Measurements from ENCODE around the gene MKRN1.
"Not testable (repeated sequence)": the region's sequence is repeated elsewhere in the genome, so short reads cannot be mapped to it uniquely, and the experiment has no call there.

MKRN1 gene

GRCh38 chr7:140512317-140513000 is 33.2 kb upstream of the MKRN1 start:
- no peaks in the 10 kb centered on the region for H3K27me3 ChIP-seq (ENCODE audit: control insufficient read depth, insufficient read depth, low read length, poor library complexity, severe bottlenecking)
- no peaks in the 10 kb centered on the region for H3K4me1 ChIP-seq (ENCODE audit: control insufficient read depth, insufficient read depth, low read length)
- peak overlapping the region; percentile 2 for H3K27ac ChIP-seq (ENCODE audit: insufficient read depth, low read depth, low read length, poor library complexity, severe bottlenecking)
- no peaks in the 10 kb centered on the region for H3K9me3 ChIP-seq (ENCODE audit: control insufficient read depth, low read length)
- 54 to 64% methylated on average over 9 of the region's 9 CpGs for WGBS, 2 experiments
- H3K4me3 ChIP-seq (ENCODE audit: insufficient read depth, low read depth, low read length) = no peak overlapping the region
- H3K36me3 ChIP-seq (ENCODE audit: control insufficient read depth, insufficient read depth, low read length) = no peaks in the 10 kb centered on the region

- H3K27me3 ChIP-seq (ENCODE audit: control insufficient read depth, insufficient read depth, low read length, poor library complexity, severe bottlenecking) = no peaks in the 10 kb centered on the region
- H3K4me1 ChIP-seq (ENCODE audit: control insufficient read depth, insufficient read depth, low read length) = peaks cover 14% of the 10 kb centered on the region
- no peak overlapping the region for H3K27ac ChIP-seq (ENCODE audit: insufficient read depth, low read depth, low read length, poor library complexity, severe bottlenecking)
- H3K4me3 ChIP-seq (ENCODE audit: insufficient read depth, low read depth, low read length) = no peak overlapping the region
- no peaks in the 10 kb centered on the region for H3K9me3 ChIP-seq (ENCODE audit: control insufficient read depth, low read length)
- 75 to 79% methylated on average over 5 of the region's 5 CpGs for WGBS, 2 experiments
- no peaks in the 10 kb centered on the region for H3K36me3 ChIP-seq (ENCODE audit: control insufficient read depth, insufficient read depth, low read length)
These were observed 30.5 kb upstream of the MKRN1 start for GRCh38 chr7:140509789-140510188.

DNA sequence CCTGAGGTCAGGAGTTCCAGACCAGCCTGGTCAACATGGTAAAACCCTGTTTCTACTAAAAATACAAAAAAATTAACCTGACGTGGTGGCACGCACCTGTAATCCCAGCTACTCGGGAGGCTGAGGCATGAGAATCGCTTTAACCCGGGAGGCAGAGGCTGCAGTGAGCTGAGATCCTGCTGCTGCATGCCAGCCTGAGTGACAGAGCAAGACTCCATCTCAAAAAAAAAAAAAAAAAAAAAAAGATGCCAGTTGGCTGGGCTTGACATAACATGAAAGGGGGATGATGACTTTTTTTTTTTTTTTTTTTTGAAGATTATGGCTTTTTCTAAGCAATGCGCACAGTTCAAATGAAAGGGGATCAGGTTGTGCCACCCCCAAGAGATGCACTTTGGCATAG is 28.3 kb upstream of the MKRN1 start:
- not testable (repeated sequence) for H3K27ac ChIP-seq (ENCODE audit: insufficient read depth, low read depth, low read length, poor library complexity, severe bottlenecking)
- WGBS, 2 experiments = 73 to 76% methylated on average over 6 of the region's 6 CpGs
- H3K4me1 ChIP-seq (ENCODE audit: control insufficient read depth, insufficient read depth, low read length) = peaks cover 14% of the 10 kb centered on the region

GRCh38 chr7:140506788-140507464 is 27.6 kb upstream of the MKRN1 start:
- Histone ChIP-seq H3K27me3 (ENCODE audit: control insufficient read depth, insufficient read depth, low read length, poor library complexity, severe bottlenecking) (no peaks in the 10 kb centered on the region), H3K4me1 (ENCODE audit: control insufficient read depth, insufficient read depth, low read length) (peaks cover 14% of the 10 kb centered on the region), H3K4me3 (ENCODE audit: insufficient read depth, low read depth, low read length) (no peak overlapping the region), H3K9me3 (ENCODE audit: control insufficient read depth, low read length) (no peaks in the 10 kb centered on the region), H3K36me3 (ENCODE audit: control insufficient read depth, insufficient read depth, low read length) (no peaks in the 10 kb centered on the region), H3K27ac (ENCODE audit: insufficient read depth, low read depth, low read length, poor library complexity, severe bottlenecking) (no peak overlapping the region)
- 23 to 36% methylated on average over 5 of the region's 5 CpGs for WGBS, 2 experiments

More for the DNA sequence above, 28.3 kb upstream of the MKRN1 start:
- H3K9me3 ChIP-seq (ENCODE audit: control insufficient read depth, low read length); H3K27me3 ChIP-seq (ENCODE audit: control insufficient read depth, insufficient read depth, low read length, poor library complexity, severe bottlenecking); H3K4me3 ChIP-seq (ENCODE audit: insufficient read depth, low read depth, low read length); H3K36me3 ChIP-seq (ENCODE audit: control insufficient read depth, insufficient read depth, low read length): not testable (repeated sequence)

DNA sequence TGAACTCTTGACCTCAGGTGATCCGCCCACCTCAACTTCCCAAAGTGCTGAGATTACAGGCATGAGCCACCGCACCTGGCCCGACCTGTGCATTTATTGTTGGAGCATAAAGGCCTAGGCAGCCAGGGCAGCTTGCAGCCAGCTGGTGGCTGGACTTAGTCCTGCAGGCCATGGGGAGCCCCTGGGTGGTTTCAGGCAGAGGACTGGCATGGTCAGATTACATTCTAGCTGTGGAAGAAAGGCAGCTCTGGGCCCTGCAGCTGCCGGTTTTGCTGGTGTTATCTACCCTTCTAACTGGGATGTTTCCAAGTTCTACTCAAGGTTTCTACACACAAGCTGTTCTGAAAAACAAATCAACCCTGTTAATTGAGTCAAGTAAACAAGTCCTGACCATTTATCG is 22.7 kb upstream of the MKRN1 start:
- Histone ChIP-seq H3K36me3 (ENCODE audit: control insufficient read depth, insufficient read depth, low read length) (no peaks in the 10 kb centered on the region), H3K27ac (ENCODE audit: insufficient read depth, low read depth, low read length, poor library complexity, severe bottlenecking) (no peak overlapping the region), H3K4me1 (ENCODE audit: control insufficient read depth, insufficient read depth, low read length) (peaks cover 10% of the 10 kb centered on the region), H3K9me3 (ENCODE audit: control insufficient read depth, low read length) (no peaks in the 10 kb centered on the region), H3K27me3 (ENCODE audit: control insufficient read depth, insufficient read depth, low read length, poor library complexity, severe bottlenecking) (no peaks in the 10 kb centered on the region), H3K4me3 (ENCODE audit: insufficient read depth, low read depth, low read length) (no peak overlapping the region)
- 86 to 89% methylated on average over 5 of the region's 5 CpGs for WGBS, 2 experiments

DNA sequence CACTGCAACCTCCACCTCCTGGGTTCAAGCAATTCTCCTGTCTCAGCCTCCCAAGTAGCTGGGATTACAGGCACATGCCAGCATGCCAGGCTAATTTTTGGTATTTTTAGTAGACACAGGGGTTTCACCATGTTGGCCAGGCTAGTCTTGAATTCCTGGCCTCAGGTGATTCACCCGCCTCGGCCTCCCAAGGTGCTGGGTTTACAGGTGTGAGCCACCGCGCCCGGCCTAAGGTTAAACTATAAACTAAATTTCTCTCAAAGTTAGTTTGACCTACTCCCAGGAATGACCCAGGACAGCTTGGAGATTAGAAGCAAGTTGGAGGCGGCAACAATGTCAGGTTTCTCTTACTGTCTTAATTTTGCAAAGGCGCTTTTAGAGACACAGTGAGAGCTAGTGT is 18.5 kb upstream of the MKRN1 start:
- not testable (repeated sequence) for H3K36me3 ChIP-seq (ENCODE audit: control insufficient read depth, insufficient read depth, low read length); H3K9me3 ChIP-seq (ENCODE audit: control insufficient read depth, low read length); H3K27ac ChIP-seq (ENCODE audit: insufficient read depth, low read depth, low read length, poor library complexity, severe bottlenecking); H3K27me3 ChIP-seq (ENCODE audit: control insufficient read depth, insufficient read depth, low read length, poor library complexity, severe bottlenecking); H3K4me3 ChIP-seq (ENCODE audit: insufficient read depth, low read depth, low read length); H3K4me1 ChIP-seq (ENCODE audit: control insufficient read depth, insufficient read depth, low read length)
- WGBS, 2 experiments = 93 to 95% methylated on average over 7 of the region's 7 CpGs

DNA sequence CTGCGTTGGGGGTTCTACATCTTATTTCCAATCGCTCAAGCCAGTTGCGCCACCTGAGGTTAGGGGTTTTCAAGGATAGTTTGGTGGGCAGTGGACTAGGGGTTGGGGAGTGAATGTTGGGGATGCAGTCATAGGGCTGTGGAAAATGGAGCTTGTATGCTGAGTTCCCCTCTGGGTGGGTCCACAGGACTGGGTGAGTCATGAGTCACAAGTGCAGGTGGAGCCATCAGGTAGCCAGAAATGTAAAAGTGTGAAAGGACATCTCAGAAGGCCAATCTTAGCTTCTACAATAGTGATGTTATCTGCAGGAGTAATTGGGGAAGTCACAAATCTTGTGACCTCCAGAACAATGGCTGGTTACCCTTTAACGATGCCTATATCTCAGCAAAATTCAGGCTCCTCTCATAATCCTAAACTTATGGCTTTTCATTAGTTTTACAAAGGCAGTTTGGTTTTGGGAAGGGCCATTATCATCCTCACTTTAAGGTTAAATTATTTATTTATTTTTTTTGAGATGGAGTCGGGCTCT is 18.0 kb upstream of the MKRN1 start:
- Histone ChIP-seq H3K9me3 (ENCODE audit: control insufficient read depth, low read length) (no peaks in the 10 kb centered on the region), H3K4me3 (ENCODE audit: insufficient read depth, low read depth, low read length) (no peak overlapping the region), H3K27me3 (ENCODE audit: control insufficient read depth, insufficient read depth, low read length, poor library complexity, severe bottlenecking) (no peaks in the 10 kb centered on the region), H3K36me3 (ENCODE audit: control insufficient read depth, insufficient read depth, low read length) (no peaks in the 10 kb centered on the region), H3K27ac (ENCODE audit: insufficient read depth, low read depth, low read length, poor library complexity, severe bottlenecking) (no peak overlapping the region), H3K4me1 (ENCODE audit: control insufficient read depth, insufficient read depth, low read length) (no peaks in the 10 kb centered on the region)
- WGBS, 2 experiments = 77% methylated on average over 5 of the region's 5 CpGs

DNA sequence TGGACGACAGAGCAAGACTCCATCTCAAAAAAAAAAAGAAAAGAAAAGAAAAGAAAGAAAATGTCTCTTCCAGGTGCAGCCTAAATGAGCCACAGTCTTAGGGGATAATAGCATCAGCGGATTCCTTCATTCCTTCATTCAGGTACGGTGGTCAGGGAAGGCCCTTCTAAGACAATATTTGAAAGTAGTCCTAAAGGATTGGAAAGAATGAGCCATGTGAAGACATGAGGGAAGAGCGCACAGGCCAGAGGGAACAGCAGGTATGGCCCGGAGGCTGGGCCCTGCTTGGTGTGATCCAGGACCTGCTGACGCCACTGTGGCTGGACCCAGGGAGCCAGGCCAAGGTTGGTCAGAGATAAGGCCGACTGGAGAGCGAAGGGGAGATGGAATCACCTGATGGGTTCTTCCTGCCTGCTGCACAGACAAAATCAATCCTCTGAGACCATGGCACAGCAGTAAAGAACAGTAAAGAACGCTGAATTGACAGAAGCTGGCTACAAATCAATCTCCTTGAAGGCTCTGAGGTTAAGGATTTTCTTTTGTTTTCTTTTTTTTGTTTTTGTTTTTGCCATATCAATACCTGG is 16.3 kb upstream of the MKRN1 start:
- Histone ChIP-seq H3K9me3 (ENCODE audit: control insufficient read depth, low read length) (no peaks in the 10 kb centered on the region), H3K4me3 (ENCODE audit: insufficient read depth, low read depth, low read length) (no peak overlapping the region), H3K27ac (ENCODE audit: insufficient read depth, low read depth, low read length, poor library complexity, severe bottlenecking) (no peak overlapping the region), H3K4me1 (ENCODE audit: control insufficient read depth, insufficient read depth, low read length) (no peaks in the 10 kb centered on the region), H3K27me3 (ENCODE audit: control insufficient read depth, insufficient read depth, low read length, poor library complexity, severe bottlenecking) (no peaks in the 10 kb centered on the region), H3K36me3 (ENCODE audit: control insufficient read depth, insufficient read depth, low read length) (no peaks in the 10 kb centered on the region)
- 96% methylated on average over 8 to 9 of the region's 9 CpGs for WGBS, 2 experiments

DNA sequence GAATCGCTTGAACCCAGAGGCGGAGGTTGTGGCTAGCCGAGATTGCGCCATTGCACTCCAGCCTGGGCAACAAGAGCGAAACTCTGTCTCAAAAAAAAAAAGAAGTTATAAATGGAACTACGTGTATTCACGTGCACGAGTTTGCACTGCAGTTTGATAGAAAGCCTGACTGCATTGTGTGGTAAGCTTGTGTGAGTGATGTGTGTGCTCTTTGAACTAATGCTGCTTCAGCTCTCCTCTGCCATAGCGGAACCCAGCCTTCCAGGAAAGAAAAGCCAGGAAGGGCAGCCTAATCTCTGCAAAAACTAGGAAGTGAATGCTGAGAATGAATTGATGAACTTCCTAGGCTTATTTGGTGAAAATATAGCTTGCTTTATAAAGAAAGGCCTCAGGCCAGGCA is 15.6 kb upstream of the MKRN1 start:
- 93 to 94% methylated on average over 9 of the region's 9 CpGs for whole genome bisulfite sequencing, 2 experiments
- Histone ChIP-seq H3K36me3 (ENCODE audit: control insufficient read depth, insufficient read depth, low read length) (no peaks in the 10 kb centered on the region), H3K9me3 (ENCODE audit: control insufficient read depth, low read length) (no peaks in the 10 kb centered on the region), H3K4me3 (ENCODE audit: insufficient read depth, low read depth, low read length) (no peak overlapping the region), H3K4me1 (ENCODE audit: control insufficient read depth, insufficient read depth, low read length) (no peaks in the 10 kb centered on the region), H3K27ac (ENCODE audit: insufficient read depth, low read depth, low read length, poor library complexity, severe bottlenecking) (no peak overlapping the region), H3K27me3 (ENCODE audit: control insufficient read depth, insufficient read depth, low read length, poor library complexity, severe bottlenecking) (no peaks in the 10 kb centered on the region)

DNA sequence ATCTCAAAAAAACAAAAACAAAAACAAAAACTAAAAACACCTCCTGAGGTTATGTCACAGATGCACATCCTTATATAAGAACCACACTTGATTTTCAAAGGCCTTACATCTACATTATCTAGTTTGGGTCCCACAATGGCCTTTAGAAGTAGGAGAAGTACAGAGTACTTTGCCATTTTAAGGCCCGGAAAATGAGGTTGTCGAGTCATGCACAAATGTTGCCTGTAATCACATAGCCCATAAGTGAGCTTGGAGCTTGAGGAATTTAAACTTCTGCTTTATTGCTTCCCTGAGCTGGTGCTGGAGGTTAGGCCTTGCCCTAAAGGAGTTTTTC is 9.7 kb upstream of the MKRN1 start:
- Histone ChIP-seq H3K27me3 (ENCODE audit: control insufficient read depth, insufficient read depth, low read length, poor library complexity, severe bottlenecking) (no peaks in the 10 kb centered on the region), H3K36me3 (ENCODE audit: control insufficient read depth, insufficient read depth, low read length) (no peaks in the 10 kb centered on the region), H3K27ac (ENCODE audit: insufficient read depth, low read depth, low read length, poor library complexity, severe bottlenecking) (no peak overlapping the region), H3K4me3 (ENCODE audit: insufficient read depth, low read depth, low read length) (no peak overlapping the region), H3K9me3 (ENCODE audit: control insufficient read depth, low read length) (no peaks in the 10 kb centered on the region), H3K4me1 (ENCODE audit: control insufficient read depth, insufficient read depth, low read length) (no peaks in the 10 kb centered on the region)
- 93 to 100% methylated on average over 2 of the region's 2 CpGs for WGBS, 2 experiments
